OCI-LY7 (cell line): ENCODE data around the gene GRID1. TPM values are rescaled to one million over a fixed set of nuclear protein-coding genes. Genes with fewer than 3 reads are reported as not detected.

Source experiments
- BruUV-seq: library from RNA; stranded (reverse); fragments of 400-500 nt; replicated peaks from 2 replicates; lab custom pipeline; 2021; lab: Mats Ljungman, UMichigan
- CTCF ChIA-PET: fragments of 300-600 bp; sonication (Branson Sonifier 250); formaldehyde crosslinking; loops from one replicate; lab custom pipeline; 2022; ENCODE audit warnings: antibody characterized with exemption; ENCODE audit not compliant: unreplicated experiment; lab: Charles Lee
- POLR2A ChIA-PET: fragments of 300-600 bp; sonication (Branson Sonifier 250); formaldehyde crosslinking; loops from one replicate; lab custom pipeline; 2022; ENCODE audit warnings: antibody characterized with exemption; lab: Charles Lee
- DNase-seq: peaks from one replicate; pipeline ENCODE4 v3.0.0-alpha.2; 2015; ENCODE audit warnings: low spot score
- H2AFZ ChIP-seq: fragments of 200-600 bp; sonication (generic), shearing (Covaris generic); 2 replicates; pipeline ENCODE4 v1.6.1; 2014; ENCODE audit warnings: mild to moderate bottlenecking, antibody characterized with exemption, low read length, moderate library complexity
- H3K27ac ChIP-seq: fragments of 200-600 bp; sonication (generic); 2 replicates; pipeline ENCODE4 v1.5.1; 2014; ENCODE audit warnings: mixed run types, low read depth, mild to moderate bottlenecking, moderate library complexity, low read length, inconsistent platforms; ENCODE audit not compliant: poor library complexity, severe bottlenecking
- H3K36me3 ChIP-seq: fragments of 200-600 bp; sonication (generic); 2 replicates; pipeline ENCODE4 v1.6.1; 2014; ENCODE audit warnings: mild to moderate bottlenecking, antibody characterized with exemption, low read length, moderate library complexity, mixed read lengths; ENCODE audit not compliant: insufficient read depth
- H3K4me1 ChIP-seq: fragments of 200-600 bp; sonication (generic); 2 replicates; pipeline ENCODE4 v1.5.1; 2014; ENCODE audit warnings: mild to moderate bottlenecking, low read length; ENCODE audit not compliant: insufficient read depth, poor library complexity, severe bottlenecking
- H3K4me2 ChIP-seq: fragments of 200-600 bp; sonication (generic); 2 replicates; pipeline ENCODE4 v1.6.1; 2014; ENCODE audit warnings: mild to moderate bottlenecking, low read length
- H3K4me3 ChIP-seq: fragments of 200-600 bp; sonication (generic); 2 replicates; pipeline ENCODE4 v1.5.1; 2014; ENCODE audit warnings: mild to moderate bottlenecking, low read depth, low read length; ENCODE audit not compliant: poor library complexity, severe bottlenecking
- H3K79me2 ChIP-seq: fragments of 200-600 bp; sonication (generic); 2 replicates; pipeline ENCODE4 v1.6.1; 2016; ENCODE audit warnings: low read depth, mild to moderate bottlenecking, low read length, moderate library complexity, mixed read lengths; ENCODE audit not compliant: insufficient read depth
- H3K9me2 ChIP-seq: fragments of 200-600 bp; sonication (generic); 2 replicates; pipeline ENCODE4 v1.6.1; 2016; ENCODE audit warnings: mild to moderate bottlenecking, low read length, mixed read lengths; ENCODE audit not compliant: insufficient read depth
- H3K9me3 ChIP-seq: fragments of 200-600 bp; sonication (generic); 2 replicates; pipeline ENCODE4 v1.6.1; 2014; ENCODE audit warnings: mild to moderate bottlenecking, mixed run types, low read length, mixed read lengths
- H4K20me1 ChIP-seq: fragments of 200-600 bp; sonication (generic); 2 replicates; pipeline ENCODE4 v1.6.1; 2014; ENCODE audit warnings: mild to moderate bottlenecking, antibody characterized with exemption, low read length, moderate library complexity, mixed read lengths; ENCODE audit not compliant: insufficient read depth
- CTCF ChIP-seq: fragments of 200-600 bp; sonication (generic); conservative IDR thresholded peaks from 2 replicates; pipeline ENCODE4 v1.5.1; 2014; ENCODE audit warnings: mild to moderate bottlenecking, antibody characterized with exemption, low read length, moderate library complexity, mixed read lengths
- EZH2phosphoT487 ChIP-seq: fragments of 200-600 bp; sonication (generic); IDR thresholded peaks from 2 replicates; pipeline ENCODE4 v1.6.1; 2018; ENCODE audit warnings: low read depth, borderline replicate concordance, mild to moderate bottlenecking, mixed run types, antibody characterized with exemption, low read length, moderate library complexity, mixed read lengths
- intact Hi-C: fragments of 100-400 bp; cut with micrococcal nuclease; formaldehyde crosslinking; loops from one replicate; pipeline ENCODE4 v1.10.0; 2022; ENCODE audit not compliant: unreplicated experiment
- total RNA-seq, 2 experiments: library from RNA; depleted of rRNA in 1 of 2; stranded (reverse); fragments of >200 nt in 1 of 2; shearing (Covaris generic) in 1 of 2; gene quantifications; 2 replicates each; pipeline ENCODE4 v1.2.3, GENCODE V29; 2014 to 2022

GRID1 gene
- total RNA-seq, 2 experiments from 2014 or later, result 1.6 to 3.7 TPM

DNA sequence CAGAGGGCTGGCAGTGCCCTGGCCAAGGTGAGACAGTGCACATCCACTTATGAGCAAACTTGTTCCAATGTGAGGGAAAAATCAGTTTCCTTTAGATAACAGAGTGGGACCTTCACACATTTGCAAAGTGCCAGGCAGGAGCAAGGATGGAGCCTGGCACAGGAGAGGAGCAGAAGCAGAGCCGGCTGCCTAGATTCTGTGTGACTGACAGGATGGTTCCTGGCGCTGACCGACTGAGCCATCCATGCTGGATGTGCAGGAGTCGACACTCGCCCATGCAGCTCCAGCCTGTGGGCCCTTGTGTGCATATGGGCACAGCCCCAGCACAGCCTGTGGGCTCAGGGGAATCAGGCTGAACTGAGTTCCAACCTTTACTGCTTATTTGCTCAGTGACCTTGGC, 346.5 kb downstream of the GRID1 start:
- no TSS peak for BruUV-seq

DNA sequence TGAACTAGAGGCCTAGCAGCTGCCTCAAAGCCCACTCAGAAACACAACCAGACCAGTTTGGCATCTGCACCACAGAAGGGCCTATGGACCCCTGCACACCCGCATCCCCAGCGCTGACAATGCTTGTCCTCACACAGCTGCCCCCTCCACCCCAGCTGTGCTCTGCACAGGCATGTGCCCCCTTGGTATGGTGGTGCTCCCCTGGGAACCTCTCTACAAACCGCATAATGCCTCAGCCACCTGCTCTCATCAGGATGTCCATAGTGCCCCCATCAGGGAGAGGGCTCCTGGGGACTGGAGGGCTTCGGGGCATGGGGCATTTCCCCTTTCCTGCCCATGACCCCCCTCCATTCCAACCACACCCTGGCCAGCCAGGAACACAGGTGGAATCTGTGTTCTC, 347.5 kb downstream of the GRID1 start:
- Histone ChIP-seq H2AFZ (no peak overlapping the region), H3K4me2 (peak overlapping the region; percentile 36), H4K20me1 (no peaks in the 10 kb centered on the region), H3K9me3 (no peaks in the 10 kb centered on the region), H3K79me2 (no peaks in the 10 kb centered on the region), H3K9me2 (no peaks in the 10 kb centered on the region), H3K36me3 (no peaks in the 10 kb centered on the region), H3K27ac (no peak overlapping the region), H3K4me1 (peaks cover 42% of the 10 kb centered on the region), H3K4me3 (no peak overlapping the region)
- peak; percentile 76 for DNase-seq
- TF ChIP-seq CTCF (no peak), EZH2phosphoT487 (no peak)
- no TSS peak for BruUV-seq
- intact Hi-C loops, result no loop called here
- POLR2A ChIA-PET, result interaction anchor here (1.3 kb wide), 1 partner anchor 21 kb away, joined by 3 read pairs; no protein-coding TSS in a partner anchor
- CTCF ChIA-PET, result no interaction called here

More for the DNA sequence above, 346.5 kb downstream of the GRID1 start:
- Histone ChIP-seq H3K4me1 (peaks cover 42% of the 10 kb centered on the region), H4K20me1 (no peaks in the 10 kb centered on the region), H3K36me3 (no peaks in the 10 kb centered on the region), H3K4me2 (0 out of 2 replicates have a peak overlapping the region, but pooled peaks have one; percentile 10), H3K9me2 (no peaks in the 10 kb centered on the region), H3K4me3 (no peak overlapping the region), H2AFZ (no peak overlapping the region), H3K27ac (no peak overlapping the region), H3K79me2 (no peaks in the 10 kb centered on the region), H3K9me3 (no peaks in the 10 kb centered on the region)
- TF ChIP-seq CTCF, result no peak
- TF ChIP-seq EZH2phosphoT487, result no peak
- intact Hi-C loops, result no loop called here
- POLR2A ChIA-PET, result interaction anchor here (0.8 to 1.3 kb wide), 2 partner anchors 9 to 21 kb away, joined by 3 to 4 read pairs; no protein-coding TSS in a partner anchor
- no peak for DNase-seq
- CTCF ChIA-PET, result no interaction called here

GRCh38 chr10:86018735-86019058, 347.9 kb downstream of the GRID1 start:
- Histone ChIP-seq H2AFZ (no peak overlapping the region), H3K9me3 (no peaks in the 10 kb centered on the region), H4K20me1 (no peaks in the 10 kb centered on the region), H3K79me2 (no peaks in the 10 kb centered on the region), H3K4me3 (no peak overlapping the region), H3K9me2 (no peaks in the 10 kb centered on the region), H3K36me3 (no peaks in the 10 kb centered on the region), H3K4me1 (peaks cover 42% of the 10 kb centered on the region), H3K27ac (no peak overlapping the region), H3K4me2 (peak overlapping the region; percentile 36)
- POLR2A ChIA-PET, result interaction anchor here (0.8 to 1.3 kb wide), 2 partner anchors 17 to 21 kb away, joined by 3 read pairs; no protein-coding TSS in a partner anchor
- intact Hi-C loops, result no loop called here
- BruUV-seq, result no TSS peak
- CTCF ChIA-PET, result interaction anchor here (0.7 kb wide), 1 partner anchor 15 kb away, joined by 4 read pairs; no protein-coding TSS in a partner anchor
- peak; percentile 5 for DNase-seq
- TF ChIP-seq EZH2phosphoT487 (no peak), CTCF (no peak)
